ENCODE results near the gene OR52R1.
"Not testable (repeated sequence)": the region's sequence is repeated elsewhere in the genome, so short reads cannot be mapped to it uniquely, and the experiment has no call there.

The OR52R1 gene

GRCh38 chr11:4821021-4821420 is 16.8 kb upstream of the OR52R1 start, which contains the start of gene OR51F2:
OR51F2 (plus strand) TSS chr11:4821321; CDS start chr11:4821422, 101 bp downstream.
- H3K27ac ChIP-seq, result no peak within 1 kb of the TSS
- H3K9me3 ChIP-seq (ENCODE audit: low read depth, low read length), result no peaks in the 10 kb centered on the region
- DNase-seq (ENCODE audit: low read depth, low spot score), result no peak
- H3K36me3 ChIP-seq (ENCODE audit: insufficient read depth, low read length), result no peaks in the 10 kb centered on the region
- no peak within 1 kb of the TSS for H3K4me3 ChIP-seq
- TF ChIP-seq POLR2AphosphoS5 (IDR thresholded peaks at IDR 0.05; ENCODE audit: borderline replicate concordance, low read depth, low read length) (no peak), FOXP2 (optimal IDR thresholded peaks at IDR 0.05; ENCODE audit: control extremely low read depth, extremely low read length, insufficient read depth) (no peak), EZH2 (IDR thresholded peaks at IDR 0.05) (no peak)
- no peak within 1 kb of the TSS for H3K9ac ChIP-seq (ENCODE audit: insufficient read length)

- TF ChIP-seq POLR2AphosphoS5 (IDR thresholded peaks at IDR 0.05; ENCODE audit: borderline replicate concordance, low read depth, low read length) (no peak), FOXP2 (optimal IDR thresholded peaks at IDR 0.05; ENCODE audit: control extremely low read depth, extremely low read length, insufficient read depth) (no peak), EZH2 (IDR thresholded peaks at IDR 0.05) (no peak)
- H3K4me3 ChIP-seq, result no peak overlapping the region
- no peaks in the 10 kb centered on the region for H3K9me3 ChIP-seq (ENCODE audit: low read depth, low read length)
- DNase-seq (ENCODE audit: low read depth, low spot score), result no peak
- H3K9ac ChIP-seq (ENCODE audit: insufficient read length), result no peak overlapping the region
- no peaks in the 10 kb centered on the region for H3K36me3 ChIP-seq (ENCODE audit: insufficient read depth, low read length)
- no peak overlapping the region for H3K27ac ChIP-seq
Observed at GRCh38 chr11:4809246-4809645, 5.1 kb upstream of the OR52R1 start.

- TF ChIP-seq POLR2AphosphoS5 (IDR thresholded peaks at IDR 0.05; ENCODE audit: borderline replicate concordance, low read depth, low read length) (no peak), FOXP2 (optimal IDR thresholded peaks at IDR 0.05; ENCODE audit: control extremely low read depth, extremely low read length, insufficient read depth) (no peak), EZH2 (IDR thresholded peaks at IDR 0.05) (no peak)
- Histone ChIP-seq H3K27ac (no peak overlapping the region), H3K9me3 (ENCODE audit: low read depth, low read length) (no peaks in the 10 kb centered on the region), H3K9ac (ENCODE audit: insufficient read length) (no peak overlapping the region), H3K4me3 (no peak overlapping the region), H3K36me3 (ENCODE audit: insufficient read depth, low read length) (no peaks in the 10 kb centered on the region)
- DNase-seq (ENCODE audit: low read depth, low spot score), result no peak
Observed at GRCh38 chr11:4808476-4808875, 4.3 kb upstream of the OR52R1 start.

- H3K4me3 ChIP-seq; H3K36me3 ChIP-seq (ENCODE audit: insufficient read depth, low read length); H3K9me3 ChIP-seq (ENCODE audit: low read depth, low read length); DNase-seq (ENCODE audit: low read depth, low spot score); H3K9ac ChIP-seq (ENCODE audit: insufficient read length); H3K27ac ChIP-seq: not testable (repeated sequence)
Observed at GRCh38 chr11:4801316-4801715, 2.9 kb downstream of the OR52R1 start.

- Histone ChIP-seq H3K9me3 (ENCODE audit: low read depth, low read length) (no peaks in the 10 kb centered on the region), H3K36me3 (ENCODE audit: insufficient read depth, low read length) (no peaks in the 10 kb centered on the region), H3K9ac (ENCODE audit: insufficient read length) (no peak overlapping the region), H3K4me3 (no peak overlapping the region), H3K27ac (no peak overlapping the region)
- TF ChIP-seq FOXP2 (optimal IDR thresholded peaks at IDR 0.05; ENCODE audit: control extremely low read depth, extremely low read length, insufficient read depth) (no peak), POLR2AphosphoS5 (IDR thresholded peaks at IDR 0.05; ENCODE audit: borderline replicate concordance, low read depth, low read length) (no peak), EZH2 (IDR thresholded peaks at IDR 0.05) (no peak)
- no peak for DNase-seq (ENCODE audit: low read depth, low spot score)
Observed at GRCh38 chr11:4798427-4799183, 5.6 kb downstream of the OR52R1 start.

- no peak overlapping the region for H3K27ac ChIP-seq
- no peak overlapping the region for H3K9ac ChIP-seq (ENCODE audit: insufficient read length)
- no peak for TF ChIP-seq EZH2 (IDR thresholded peaks at IDR 0.05)
- TF ChIP-seq POLR2AphosphoS5 (IDR thresholded peaks at IDR 0.05; ENCODE audit: borderline replicate concordance, low read depth, low read length), result no peak
- TF ChIP-seq FOXP2 (optimal IDR thresholded peaks at IDR 0.05; ENCODE audit: control extremely low read depth, extremely low read length, insufficient read depth), result no peak
- no peaks in the 10 kb centered on the region for H3K36me3 ChIP-seq (ENCODE audit: insufficient read depth, low read length)
- H3K9me3 ChIP-seq (ENCODE audit: low read depth, low read length), result no peaks in the 10 kb centered on the region
- DNase-seq (ENCODE audit: low read depth, low spot score), result no peak
- H3K4me3 ChIP-seq, result no peak overlapping the region
Observed at GRCh38 chr11:4797206-4797605, 7.0 kb downstream of the OR52R1 start.

- H3K9ac ChIP-seq (ENCODE audit: insufficient read length), result no peak overlapping the region
- no peaks in the 10 kb centered on the region for H3K9me3 ChIP-seq (ENCODE audit: low read depth, low read length)
- DNase-seq (ENCODE audit: low read depth, low spot score), result no peak
Observed at GRCh38 chr11:4782454-4782853, 21.7 kb downstream of the OR52R1 start.

GRCh38 chr11:4769838-4770237 is 34.3 kb downstream of the OR52R1 start, which contains the start of gene OR51F1:
OR51F1 (minus strand) TSS chr11:4769938; CDS start chr11:4769938, 0 bp downstream.
- Histone ChIP-seq H3K27ac (no peak within 1 kb of the TSS), H3K36me3 (ENCODE audit: insufficient read depth, low read length) (no peaks in the 10 kb centered on the region)
- no peak for TF ChIP-seq EZH2 (IDR thresholded peaks at IDR 0.05)
- no peak for TF ChIP-seq FOXP2 (optimal IDR thresholded peaks at IDR 0.05; ENCODE audit: control extremely low read depth, extremely low read length, insufficient read depth)
- no peak for TF ChIP-seq POLR2AphosphoS5 (IDR thresholded peaks at IDR 0.05; ENCODE audit: borderline replicate concordance, low read depth, low read length)

More at GRCh38 chr11:4782454-4782853, 21.7 kb downstream of the OR52R1 start:
- Histone ChIP-seq H3K36me3 (ENCODE audit: insufficient read depth, low read length) (no peaks in the 10 kb centered on the region), H3K4me3 (no peak overlapping the region), H3K27ac (no peak overlapping the region)
- TF ChIP-seq POLR2AphosphoS5 (IDR thresholded peaks at IDR 0.05; ENCODE audit: borderline replicate concordance, low read depth, low read length) (no peak), EZH2 (IDR thresholded peaks at IDR 0.05) (no peak), FOXP2 (optimal IDR thresholded peaks at IDR 0.05; ENCODE audit: control extremely low read depth, extremely low read length, insufficient read depth) (no peak)

GRCh38 chr11:4768094-4768493 is 36.1 kb downstream of the OR52R1 start:
- Histone ChIP-seq H3K9me3 (ENCODE audit: low read depth, low read length) (no peaks in the 10 kb centered on the region), H3K9ac (ENCODE audit: insufficient read length) (no peak overlapping the region), H3K27ac (no peak overlapping the region), H3K4me3 (no peak overlapping the region), H3K36me3 (ENCODE audit: insufficient read depth, low read length) (no peaks in the 10 kb centered on the region)
- DNase-seq (ENCODE audit: low read depth, low spot score), result no peak
- TF ChIP-seq FOXP2 (optimal IDR thresholded peaks at IDR 0.05; ENCODE audit: control extremely low read depth, extremely low read length, insufficient read depth), result no peak
- TF ChIP-seq EZH2 (IDR thresholded peaks at IDR 0.05), result no peak
- TF ChIP-seq POLR2AphosphoS5 (IDR thresholded peaks at IDR 0.05; ENCODE audit: borderline replicate concordance, low read depth, low read length), result no peak

More at GRCh38 chr11:4769838-4770237, 34.3 kb downstream of the OR52R1 start, which contains the start of gene OR51F1:
- Histone ChIP-seq H3K9me3 (ENCODE audit: low read depth, low read length) (no peaks in the 10 kb centered on the region), H3K9ac (ENCODE audit: insufficient read length) (no peak within 1 kb of the TSS), H3K4me3 (no peak within 1 kb of the TSS)
- DNase-seq (ENCODE audit: low read depth, low spot score), result no peak
